PC-3 (cell line): Measurements from ENCODE around the gene ZNF408. TPM values are rescaled to one million over a fixed set of nuclear protein-coding genes. Genes with fewer than 3 reads are reported as not detected.

Experiments
- ATAC-seq: fragments of 200-7000 bp; cut with Tn5 transposase; 2 replicates; pipeline ENCODE4 v1.9.1; 2020; ENCODE audit warnings: mild to moderate bottlenecking, moderate library complexity
- BruUV-seq: library from RNA; stranded (reverse); fragments of 400-500 nt; replicated peaks from 2 replicates; lab custom pipeline; 2021; lab: Mats Ljungman, UMichigan
- CTCF ChIA-PET: fragments of 300-600 bp; sonication (Branson Sonifier 250); formaldehyde crosslinking; loops from one replicate; lab custom pipeline; 2022; ENCODE audit warnings: antibody characterized with exemption; lab: Charles Lee
- POLR2A ChIA-PET: fragments of 300-600 bp; sonication (Branson Sonifier 250); formaldehyde crosslinking; loops from one replicate; lab custom pipeline; 2022; ENCODE audit warnings: antibody characterized with exemption; ENCODE audit not compliant: unreplicated experiment; lab: Charles Lee
- DNase-seq: peaks from one replicate; pipeline ENCODE4 v3.0.0-alpha.2; 2015
- H2AFZ ChIP-seq: fragments of 300-600 bp; sonication (generic); 2 replicates; pipeline ENCODE4 v1.6.0; 2016; ENCODE audit warnings: antibody characterized with exemption, low read length
- H3F3A ChIP-seq: fragments of 300-600 bp; sonication (generic); one replicate; pipeline ENCODE4 v1.6.0; 2017; ENCODE audit warnings: antibody characterized with exemption, low read length, control low read depth, mild to moderate bottlenecking; ENCODE audit not compliant: unreplicated experiment
- H3K27ac ChIP-seq: fragments of 300-600 bp; sonication (generic); 2 replicates; pipeline ENCODE4 v1.5.1; 2016; ENCODE audit warnings: mild to moderate bottlenecking, low read length
- H3K27me3 ChIP-seq: fragments of 300-600 bp; sonication (generic); 2 replicates; pipeline ENCODE4 v1.6.1; 2016; ENCODE audit warnings: low read length, mixed read lengths
- H3K36me3 ChIP-seq: fragments of 300-600 bp; sonication (generic); 2 replicates; pipeline ENCODE4 v1.6.1; 2016; ENCODE audit warnings: low read depth, mixed run types, low read length, mixed read lengths
- H3K4me1 ChIP-seq: fragments of 300-600 bp; sonication (generic); 2 replicates; pipeline ENCODE4 v1.5.1; 2016; ENCODE audit warnings: low read length; ENCODE audit not compliant: insufficient read depth
- H3K4me2 ChIP-seq: fragments of 300-600 bp; sonication (generic); 2 replicates; pipeline ENCODE4 v1.6.0; 2016; ENCODE audit warnings: low read length
- H3K4me3 ChIP-seq: fragments of 300-600 bp; sonication (generic); 2 replicates; pipeline ENCODE4 v1.5.1; 2016; ENCODE audit warnings: mild to moderate bottlenecking, low read length, mixed read lengths
- H3K79me2 ChIP-seq: fragments of 300-600 bp; sonication (generic); 2 replicates; pipeline ENCODE4 v1.6.1; 2017; ENCODE audit warnings: low read length, mixed read lengths
- H3K9ac ChIP-seq: fragments of 300-600 bp; sonication (generic); 2 replicates; pipeline ENCODE4 v1.6.0; 2016; ENCODE audit warnings: mild to moderate bottlenecking, low read length
- H3K9me2 ChIP-seq: fragments of 300-600 bp; sonication (generic); replicated peaks from 2 replicates; pipeline ENCODE4 v1.6.1; 2016; ENCODE audit warnings: mixed run types, low read length, mixed read lengths
- H3K9me3 ChIP-seq: fragments of 300-600 bp; sonication (generic); 2 replicates; pipeline ENCODE4 v1.6.1; 2016; ENCODE audit warnings: low read length, mixed read lengths
- H4K20me1 ChIP-seq: fragments of 300-600 bp; sonication (generic); 2 replicates; pipeline ENCODE4 v1.6.1; 2016; ENCODE audit warnings: low read length, mixed read lengths
- EZH2 ChIP-seq: fragments of 300-600 bp; sonication (generic); IDR thresholded peaks from one replicate; pipeline ENCODE4 v1.6.1; 2017; ENCODE audit warnings: antibody characterized with exemption, mild to moderate bottlenecking, low read length; ENCODE audit not compliant: unreplicated experiment
- EZH2phosphoT487 ChIP-seq: fragments of 300-600 bp; sonication (generic); IDR thresholded peaks from 2 replicates; pipeline ENCODE4 v1.6.1; 2018; ENCODE audit warnings: mild to moderate bottlenecking, antibody characterized with exemption, low read length, borderline replicate concordance
- intact Hi-C: fragments of 100-400 bp; cut with micrococcal nuclease; formaldehyde crosslinking; loops from 2 replicates; pipeline ENCODE4 v1.9.0; 2023
- total RNA-seq: library from RNA; depleted of rRNA; stranded (reverse); fragments of >200 nt; gene quantifications from 2 replicates; pipeline ENCODE4 v1.2.3, GENCODE V29; 2014
- TF ChIP-seq, protein P1 (sequence below): fragments of 300-600 bp; sonication (generic); conservative IDR thresholded peaks from 2 replicates; pipeline ENCODE4 v1.5.1; 2017; ENCODE audit warnings: antibody characterized with exemption, low read depth, mild to moderate bottlenecking, low read length

Gene ZNF408
- total RNA-seq, 1 experiment from 2014 or later, result 7.1 TPM

GRCh38 chr11:46680815-46681214 lies 20.0 kb upstream of the ZNF408 start:
- Histone ChIP-seq H4K20me1 (no peaks in the 10 kb centered on the region), H3K79me2 (no peaks in the 10 kb centered on the region), H2AFZ (no peak overlapping the region), H3K9me2 (no peaks in the 10 kb centered on the region), H3K4me2 (no peak overlapping the region), H3K27ac (no peak overlapping the region), H3K36me3 (peaks cover 3% of the 10 kb centered on the region; the same call in 1 of the 2 replicates), H3K9me3 (no peaks in the 10 kb centered on the region), H3K4me1 (peaks cover 2% of the 10 kb centered on the region), H3K27me3 (no peaks in the 10 kb centered on the region), H3F3A (no peaks in the 10 kb centered on the region), H3K4me3 (no peak overlapping the region), H3K9ac (no peak overlapping the region)
- intact Hi-C loops, result no loop called here
- no peak for DNase-seq
- ATAC-seq, result no peak
- CTCF ChIA-PET, result no interaction called here
- TF ChIP-seq EZH2 (no peak), EZH2phosphoT487 (no peak)
- TF ChIP-seq, protein P1, sequence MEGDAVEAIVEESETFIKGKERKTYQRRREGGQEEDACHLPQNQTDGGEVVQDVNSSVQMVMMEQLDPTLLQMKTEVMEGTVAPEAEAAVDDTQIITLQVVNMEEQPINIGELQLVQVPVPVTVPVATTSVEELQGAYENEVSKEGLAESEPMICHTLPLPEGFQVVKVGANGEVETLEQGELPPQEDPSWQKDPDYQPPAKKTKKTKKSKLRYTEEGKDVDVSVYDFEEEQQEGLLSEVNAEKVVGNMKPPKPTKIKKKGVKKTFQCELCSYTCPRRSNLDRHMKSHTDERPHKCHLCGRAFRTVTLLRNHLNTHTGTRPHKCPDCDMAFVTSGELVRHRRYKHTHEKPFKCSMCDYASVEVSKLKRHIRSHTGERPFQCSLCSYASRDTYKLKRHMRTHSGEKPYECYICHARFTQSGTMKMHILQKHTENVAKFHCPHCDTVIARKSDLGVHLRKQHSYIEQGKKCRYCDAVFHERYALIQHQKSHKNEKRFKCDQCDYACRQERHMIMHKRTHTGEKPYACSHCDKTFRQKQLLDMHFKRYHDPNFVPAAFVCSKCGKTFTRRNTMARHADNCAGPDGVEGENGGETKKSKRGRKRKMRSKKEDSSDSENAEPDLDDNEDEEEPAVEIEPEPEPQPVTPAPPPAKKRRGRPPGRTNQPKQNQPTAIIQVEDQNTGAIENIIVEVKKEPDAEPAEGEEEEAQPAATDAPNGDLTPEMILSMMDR, result no peak
- no TSS peak for BruUV-seq
- POLR2A ChIA-PET, result no interaction called here

DNA sequence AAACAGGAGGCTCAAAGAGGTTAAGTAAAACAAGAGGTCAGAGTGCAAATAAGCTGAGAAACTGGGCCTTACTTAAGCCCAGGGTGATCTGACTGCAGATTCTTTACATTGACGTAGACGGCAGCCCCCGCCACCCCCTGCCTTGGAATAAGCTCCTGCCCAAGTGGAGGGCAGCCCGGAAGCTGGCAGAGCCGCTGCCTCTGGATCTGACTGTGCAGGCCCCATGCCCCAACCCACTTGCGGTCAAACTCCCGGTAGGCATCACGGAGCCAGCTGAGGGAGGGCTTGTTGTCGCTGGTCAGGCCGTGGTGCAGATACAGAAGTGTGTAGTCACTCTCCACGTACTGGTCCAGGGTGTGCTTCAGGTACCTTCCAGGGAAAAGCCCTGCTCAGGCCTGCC lies 19.0 kb upstream of the ZNF408 start:
- no peaks in the 10 kb centered on the region for H3K9me2 ChIP-seq
- no peaks in the 10 kb centered on the region for H3K9me3 ChIP-seq
- no peak for DNase-seq
- intact Hi-C loops, result no loop called here
- CTCF ChIA-PET, result no interaction called here
- no peak for TF ChIP-seq EZH2
- TF ChIP-seq EZH2phosphoT487, result no peak
- TF ChIP-seq, protein P1, result no peak
- H3K27ac ChIP-seq, result no peak overlapping the region
- no peaks in the 10 kb centered on the region for H4K20me1 ChIP-seq
- no TSS peak for BruUV-seq
- no peaks in the 10 kb centered on the region for H3K4me1 ChIP-seq
- POLR2A ChIA-PET, result no interaction called here
- H3K4me2 ChIP-seq, result no peak overlapping the region
- no peak overlapping the region for H3K4me3 ChIP-seq
- H2AFZ ChIP-seq, result no peak overlapping the region
- no peaks in the 10 kb centered on the region for H3F3A ChIP-seq
- no peak for ATAC-seq
- peaks cover 3% of the 10 kb centered on the region; the same call in 1 of the 2 replicates for H3K36me3 ChIP-seq
- no peaks in the 10 kb centered on the region for H3K27me3 ChIP-seq
- no peak overlapping the region for H3K9ac ChIP-seq
- no peaks in the 10 kb centered on the region for H3K79me2 ChIP-seq

DNA sequence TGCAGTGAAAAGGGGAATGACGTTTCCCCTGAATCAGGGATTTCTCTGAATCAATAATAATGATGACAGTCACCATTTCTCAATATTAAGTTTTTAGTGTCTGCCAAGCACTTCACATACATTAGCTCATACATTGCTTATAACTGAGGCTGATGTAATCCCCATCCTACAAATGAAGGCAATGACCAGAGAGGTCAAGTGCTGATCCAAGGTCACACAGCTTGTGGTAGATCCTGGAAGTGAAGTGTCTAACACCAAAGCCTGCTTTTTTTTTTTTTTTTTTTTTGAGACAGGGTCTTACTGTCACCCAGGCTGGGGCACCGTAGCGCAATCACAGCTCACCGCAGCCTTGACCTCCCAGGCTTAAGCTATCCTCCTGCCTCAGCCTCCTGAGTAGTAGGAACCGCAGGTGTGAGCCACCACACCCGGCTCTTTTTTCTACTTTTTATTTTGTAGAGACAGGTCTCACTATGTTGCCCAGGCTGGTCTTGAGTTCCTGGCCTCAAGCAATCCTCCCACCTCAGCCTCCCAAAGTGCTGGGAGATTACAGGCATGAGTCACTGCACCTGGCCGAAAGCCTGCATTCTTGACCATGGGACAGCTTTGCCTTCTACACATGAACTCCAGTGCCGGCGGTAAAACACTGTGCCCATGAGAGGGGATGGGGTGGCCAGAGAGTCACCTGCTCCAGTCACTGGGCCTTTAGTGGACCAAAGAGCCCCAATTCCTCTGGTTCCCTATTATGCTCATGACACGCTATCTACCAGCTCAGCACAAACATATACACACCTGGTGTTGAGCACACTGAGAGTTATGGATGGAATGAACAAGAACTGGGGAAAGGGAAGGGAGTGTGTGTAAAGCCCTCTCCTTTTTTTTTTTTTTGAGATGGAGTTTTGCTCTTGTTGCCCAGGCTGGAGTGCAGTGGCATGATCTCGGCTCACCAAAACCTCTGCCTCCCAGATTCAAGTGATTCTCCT lies 17.8 kb upstream of the ZNF408 start:
- no TSS peak for BruUV-seq
- peaks cover 6% of the 10 kb centered on the region; the same call in 1 of the 2 replicates for H3K36me3 ChIP-seq

More for the DNA sequence above, 17.8 kb upstream of the ZNF408 start:
- H3K9me3 ChIP-seq, result no peaks in the 10 kb centered on the region
- H3K4me2 ChIP-seq, result no peak overlapping the region
- H3K79me2 ChIP-seq, result no peaks in the 10 kb centered on the region
- no peak overlapping the region for H3K9ac ChIP-seq
- H4K20me1 ChIP-seq, result no peaks in the 10 kb centered on the region
- ATAC-seq (peak; percentile 54), DNase-seq (peak; percentile 49)
- no peak overlapping the region for H3K27ac ChIP-seq
- CTCF ChIA-PET, result no interaction called here
- intact Hi-C loops, result no loop called here
- TF ChIP-seq EZH2, result no peak
- TF ChIP-seq EZH2phosphoT487, result no peak
- TF ChIP-seq, protein P1, result no peak
- H3K4me3 ChIP-seq, result no peak overlapping the region
- POLR2A ChIA-PET, result no interaction called here
- H3K9me2 ChIP-seq, result no peaks in the 10 kb centered on the region
- no peaks in the 10 kb centered on the region for H3K4me1 ChIP-seq
- H2AFZ ChIP-seq, result no peak overlapping the region
- no peaks in the 10 kb centered on the region for H3K27me3 ChIP-seq
- H3F3A ChIP-seq, result no peaks in the 10 kb centered on the region
